Measurements from ENCODE around the gene RXYLT1. TPM values are rescaled to one million over a fixed set of nuclear protein-coding genes. Genes with fewer than 3 reads are reported as not detected.
"Not testable (repeated sequence)": the region's sequence is repeated elsewhere in the genome, so short reads cannot be mapped to it uniquely, and the experiment has no call there.

The RXYLT1 gene
- total RNA-seq, 1 experiment from 2014 or later: 9.8 TPM

DNA sequence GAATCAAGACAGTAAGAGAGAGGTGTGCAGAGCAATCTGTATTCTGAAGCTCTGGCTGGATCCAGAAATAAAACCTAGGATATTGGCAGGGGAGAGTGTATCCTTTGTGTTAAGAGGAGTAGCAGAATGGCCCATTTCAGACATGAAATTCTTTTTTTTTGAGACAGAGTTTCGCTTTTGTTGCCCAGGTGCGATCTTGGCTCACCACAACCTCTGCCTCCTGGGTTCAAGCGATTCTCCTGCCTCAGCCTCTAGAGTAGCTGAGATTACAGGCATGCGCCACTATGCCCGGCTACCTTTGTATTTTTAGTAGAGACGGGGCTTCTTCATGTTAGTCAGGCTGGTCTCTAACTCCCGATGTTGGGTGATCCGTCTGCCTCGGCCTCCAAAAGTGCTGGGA lies 58.7 kb downstream of the RXYLT1 start (continued):
- TF ChIP-seq, protein P1, sequence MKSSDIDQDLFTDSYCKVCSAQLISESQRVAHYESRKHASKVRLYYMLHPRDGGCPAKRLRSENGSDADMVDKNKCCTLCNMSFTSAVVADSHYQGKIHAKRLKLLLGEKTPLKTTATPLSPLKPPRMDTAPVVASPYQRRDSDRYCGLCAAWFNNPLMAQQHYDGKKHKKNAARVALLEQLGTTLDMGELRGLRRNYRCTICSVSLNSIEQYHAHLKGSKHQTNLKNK (CRISPR knock-in tag; IDR thresholded peaks at IDR 0.05): no peak
- TF ChIP-seq ZNF317 (CRISPR knock-in tag; IDR thresholded peaks at IDR 0.05; ENCODE audit: borderline replicate concordance, low read depth): no peak

DNA sequence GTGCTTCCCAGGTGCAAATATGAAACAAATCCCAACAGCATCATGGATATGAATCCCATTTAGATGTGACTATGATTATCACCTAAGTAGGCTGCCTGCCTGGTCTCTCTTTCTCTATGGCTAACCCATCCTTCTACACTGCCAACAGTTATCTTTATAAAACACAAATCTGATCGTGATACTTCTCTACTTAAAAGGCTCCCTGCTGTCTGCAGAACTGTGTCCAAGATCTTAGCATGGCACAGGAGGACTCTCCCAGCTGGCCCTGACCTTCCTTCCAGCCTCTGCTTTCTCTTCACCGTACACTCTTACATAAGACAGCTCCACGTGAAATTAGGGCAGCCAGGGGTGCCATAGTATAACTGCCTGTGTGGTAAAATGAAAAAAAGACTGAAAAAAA lies 61.3 kb downstream of the RXYLT1 start:
- no peaks in the 10 kb centered on the region for H3K36me3 Mint-ChIP-seq
- no peak overlapping the region for H3K4me3 Mint-ChIP-seq
- H3K27me3 Mint-ChIP-seq (ENCODE audit: low read depth): peaks cover 4% of the 10 kb centered on the region
- ChIA-PET POLR2A (no interaction called here), CTCF (interaction anchor here (1.0 kb wide), 2 partner anchors 16 to 341 kb away, joined by 3 to 5 read pairs; no protein-coding TSS in a partner anchor)
- ATAC-seq (no peak), DNase-seq (ENCODE audit: low spot score) (no peak)
- peaks cover 15% of the 10 kb centered on the region for H3K4me1 Mint-ChIP-seq
- H3K27ac Mint-ChIP-seq: no peak overlapping the region
- TF ChIP-seq, protein P2, sequence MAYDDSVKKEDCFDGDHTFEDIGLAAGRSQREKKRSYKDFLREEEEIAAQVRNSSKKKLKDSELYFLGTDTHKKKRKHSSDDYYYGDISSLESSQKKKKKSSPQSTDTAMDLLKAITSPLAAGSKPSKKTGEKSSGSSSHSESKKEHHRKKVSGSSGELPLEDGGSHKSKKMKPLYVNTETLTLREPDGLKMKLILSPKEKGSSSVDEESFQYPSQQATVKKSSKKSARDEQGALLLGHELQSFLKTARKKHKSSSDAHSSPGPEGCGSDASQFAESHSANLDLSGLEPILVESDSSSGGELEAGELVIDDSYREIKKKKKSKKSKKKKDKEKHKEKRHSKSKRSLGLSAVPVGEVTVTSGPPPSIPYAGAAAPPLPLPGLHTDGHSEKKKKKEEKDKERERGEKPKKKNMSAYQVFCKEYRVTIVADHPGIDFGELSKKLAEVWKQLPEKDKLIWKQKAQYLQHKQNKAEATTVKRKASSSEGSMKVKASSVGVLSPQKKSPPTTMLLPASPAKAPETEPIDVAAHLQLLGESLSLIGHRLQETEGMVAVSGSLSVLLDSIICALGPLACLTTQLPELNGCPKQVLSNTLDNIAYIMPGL (CRISPR knock-in tag; IDR thresholded peaks at IDR 0.05): no peak
- TF ChIP-seq NFE2L1 (CRISPR knock-in tag; IDR thresholded peaks at IDR 0.05): no peak
- no peaks in the 10 kb centered on the region for H3K9me3 Mint-ChIP-seq

DNA sequence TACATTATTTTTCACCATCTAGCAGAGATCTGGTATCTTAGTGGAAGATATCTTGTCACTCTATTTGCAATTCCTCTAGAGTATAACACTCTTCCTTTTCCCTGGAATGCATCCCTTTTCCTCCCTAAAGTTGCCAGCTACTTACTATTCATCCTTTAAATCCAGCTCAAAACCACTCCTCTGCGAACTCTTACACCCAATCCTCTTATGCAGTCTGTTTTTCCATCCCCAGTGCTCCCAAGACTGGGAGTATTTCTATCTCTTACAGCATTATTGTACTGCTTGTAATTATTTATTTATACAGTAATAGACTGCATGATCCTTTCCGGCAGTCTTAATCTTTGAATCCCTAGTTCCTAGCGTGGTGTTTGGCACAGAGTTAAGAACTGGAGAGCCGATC lies 61.9 kb downstream of the RXYLT1 start:
- DNase-seq (ENCODE audit: low spot score) (no peak), ATAC-seq (no peak)
- no peaks in the 10 kb centered on the region for H3K9me3 Mint-ChIP-seq
- TF ChIP-seq ZBTB21 (CRISPR knock-in tag; IDR thresholded peaks at IDR 0.05; ENCODE audit: borderline replicate concordance) (no peak), PRRX2 (CRISPR knock-in tag; IDR thresholded peaks at IDR 0.05) (no peak), GRHL2 (CRISPR knock-in tag; IDR thresholded peaks at IDR 0.05; ENCODE audit: insufficient replicate concordance, severe bottlenecking) (no peak)
- TF ChIP-seq, protein P3, sequence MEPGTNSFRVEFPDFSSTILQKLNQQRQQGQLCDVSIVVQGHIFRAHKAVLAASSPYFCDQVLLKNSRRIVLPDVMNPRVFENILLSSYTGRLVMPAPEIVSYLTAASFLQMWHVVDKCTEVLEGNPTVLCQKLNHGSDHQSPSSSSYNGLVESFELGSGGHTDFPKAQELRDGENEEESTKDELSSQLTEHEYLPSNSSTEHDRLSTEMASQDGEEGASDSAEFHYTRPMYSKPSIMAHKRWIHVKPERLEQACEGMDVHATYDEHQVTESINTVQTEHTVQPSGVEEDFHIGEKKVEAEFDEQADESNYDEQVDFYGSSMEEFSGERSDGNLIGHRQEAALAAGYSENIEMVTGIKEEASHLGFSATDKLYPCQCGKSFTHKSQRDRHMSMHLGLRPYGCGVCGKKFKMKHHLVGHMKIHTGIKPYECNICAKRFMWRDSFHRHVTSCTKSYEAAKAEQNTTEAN (CRISPR knock-in tag; IDR thresholded peaks at IDR 0.05): no peak
- H3K4me1 Mint-ChIP-seq: peaks cover 21% of the 10 kb centered on the region
- peaks cover 4% of the 10 kb centered on the region for H3K27me3 Mint-ChIP-seq (ENCODE audit: low read depth)
- CTCF ChIA-PET: interaction anchor here (1.0 kb wide), 2 partner anchors 17 to 340 kb away, joined by 3 to 5 read pairs; no protein-coding TSS in a partner anchor
- H3K4me3 Mint-ChIP-seq: no peak overlapping the region; the same call in 1 of the 2 replicates
- POLR2A ChIA-PET: no interaction called here
- H3K27ac Mint-ChIP-seq: no peak overlapping the region
- no peaks in the 10 kb centered on the region for H3K36me3 Mint-ChIP-seq

DNA sequence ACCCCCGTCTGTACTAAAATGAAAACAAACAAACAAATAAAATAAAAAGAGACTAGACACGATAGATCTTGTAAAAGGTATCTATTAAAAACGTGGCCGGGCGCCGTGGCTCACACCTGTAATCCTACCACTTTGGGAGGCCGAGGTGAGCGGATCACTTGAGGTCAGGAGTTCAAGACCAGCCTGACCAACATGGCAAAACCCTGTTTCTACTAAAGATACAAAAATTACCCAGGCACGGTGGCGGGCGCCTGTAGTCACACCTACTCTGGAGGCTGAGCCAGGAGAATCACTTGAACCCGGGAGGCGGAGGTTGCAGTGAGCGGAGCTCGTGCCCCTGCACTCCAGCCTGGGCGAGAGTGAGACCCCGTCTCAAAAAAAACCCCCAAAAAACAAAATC lies 63.0 kb downstream of the RXYLT1 start:
- CTCF ChIA-PET: interaction anchor here (1.0 to 3.1 kb wide), 9 partner anchors 11 to 414 kb away, joined by 3 to 26 read pairs (median 5); no protein-coding TSS in a partner anchor
- ATAC-seq; POLR2A ChIA-PET; DNase-seq (ENCODE audit: low spot score); H3K27ac Mint-ChIP-seq; H3K27me3 Mint-ChIP-seq (ENCODE audit: low read depth); H3K36me3 Mint-ChIP-seq; H3K9me3 Mint-ChIP-seq: not testable (repeated sequence)
- peaks cover 22% of the 10 kb centered on the region for H3K4me1 Mint-ChIP-seq
- H3K4me3 Mint-ChIP-seq: peak overlapping the region; percentile 75

DNA sequence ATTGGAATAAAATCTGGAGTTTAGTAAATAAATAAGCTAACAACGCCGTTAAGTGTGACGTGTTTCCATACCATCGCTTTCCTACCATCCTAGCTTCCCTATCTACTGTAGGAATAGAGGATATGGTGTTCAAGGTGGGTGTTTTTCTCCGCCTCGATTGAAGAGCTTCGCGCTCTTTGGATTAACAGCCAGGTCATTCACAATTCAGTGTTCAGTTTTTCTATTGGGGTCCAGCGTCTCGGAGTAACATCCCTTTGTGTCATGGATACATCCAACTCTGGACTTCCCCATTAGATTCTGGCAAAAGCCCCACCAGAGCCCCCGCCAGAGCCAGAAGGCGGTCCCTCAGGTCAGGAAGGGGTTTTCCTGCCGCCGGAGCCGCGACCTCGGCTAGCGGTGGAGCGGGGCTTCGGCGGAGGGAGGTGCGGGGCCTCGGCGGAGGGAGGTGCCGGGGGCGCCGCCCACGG lies 63.6 kb downstream of the RXYLT1 start:
- Mint-ChIP-seq H3K27ac (peak overlapping the region; percentile 57), H3K9me3 (no peaks in the 10 kb centered on the region), H3K4me1 (peaks cover 22% of the 10 kb centered on the region), H3K27me3 (ENCODE audit: low read depth) (peaks cover 4% of the 10 kb centered on the region), H3K36me3 (no peaks in the 10 kb centered on the region), H3K4me3 (peak overlapping the region; percentile 75)
- CTCF ChIA-PET: interaction anchor here (1.0 to 3.1 kb wide), 15 partner anchors 10 to 413 kb away, joined by 3 to 26 read pairs (median 5); no protein-coding TSS in a partner anchor
- ATAC-seq (no peak), DNase-seq (ENCODE audit: low spot score) (no peak)
- POLR2A ChIA-PET: interaction anchor here (1.3 to 1.5 kb wide), 3 partner anchors 196 to 379 kb away, joined by 4 to 5 read pairs (median 5); partner anchors contain the start of gene KICS2
- TF ChIP-seq, protein P4, sequence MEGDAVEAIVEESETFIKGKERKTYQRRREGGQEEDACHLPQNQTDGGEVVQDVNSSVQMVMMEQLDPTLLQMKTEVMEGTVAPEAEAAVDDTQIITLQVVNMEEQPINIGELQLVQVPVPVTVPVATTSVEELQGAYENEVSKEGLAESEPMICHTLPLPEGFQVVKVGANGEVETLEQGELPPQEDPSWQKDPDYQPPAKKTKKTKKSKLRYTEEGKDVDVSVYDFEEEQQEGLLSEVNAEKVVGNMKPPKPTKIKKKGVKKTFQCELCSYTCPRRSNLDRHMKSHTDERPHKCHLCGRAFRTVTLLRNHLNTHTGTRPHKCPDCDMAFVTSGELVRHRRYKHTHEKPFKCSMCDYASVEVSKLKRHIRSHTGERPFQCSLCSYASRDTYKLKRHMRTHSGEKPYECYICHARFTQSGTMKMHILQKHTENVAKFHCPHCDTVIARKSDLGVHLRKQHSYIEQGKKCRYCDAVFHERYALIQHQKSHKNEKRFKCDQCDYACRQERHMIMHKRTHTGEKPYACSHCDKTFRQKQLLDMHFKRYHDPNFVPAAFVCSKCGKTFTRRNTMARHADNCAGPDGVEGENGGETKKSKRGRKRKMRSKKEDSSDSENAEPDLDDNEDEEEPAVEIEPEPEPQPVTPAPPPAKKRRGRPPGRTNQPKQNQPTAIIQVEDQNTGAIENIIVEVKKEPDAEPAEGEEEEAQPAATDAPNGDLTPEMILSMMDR (IDR thresholded peaks at IDR 0.05): no peak
- TF ChIP-seq, protein P5, sequence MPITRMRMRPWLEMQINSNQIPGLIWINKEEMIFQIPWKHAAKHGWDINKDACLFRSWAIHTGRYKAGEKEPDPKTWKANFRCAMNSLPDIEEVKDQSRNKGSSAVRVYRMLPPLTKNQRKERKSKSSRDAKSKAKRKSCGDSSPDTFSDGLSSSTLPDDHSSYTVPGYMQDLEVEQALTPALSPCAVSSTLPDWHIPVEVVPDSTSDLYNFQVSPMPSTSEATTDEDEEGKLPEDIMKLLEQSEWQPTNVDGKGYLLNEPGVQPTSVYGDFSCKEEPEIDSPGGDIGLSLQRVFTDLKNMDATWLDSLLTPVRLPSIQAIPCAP (CRISPR knock-in tag; IDR thresholded peaks at IDR 0.05): no peak
- TF ChIP-seq PRRX2 (CRISPR knock-in tag; IDR thresholded peaks at IDR 0.05) (no peak), FOXK1 (CRISPR knock-in tag; IDR thresholded peaks at IDR 0.05) (no peak), ATF1 (CRISPR knock-in tag; IDR thresholded peaks at IDR 0.05) (no peak), ESRRA (CRISPR knock-in tag; IDR thresholded peaks at IDR 0.05; ENCODE audit: borderline replicate concordance) (0 out of 2 replicates have a peak, but pooled peaks have one; percentile 1), JUN (CRISPR knock-in tag; IDR thresholded peaks at IDR 0.05) (no peak)
- TF ChIP-seq, protein P6, sequence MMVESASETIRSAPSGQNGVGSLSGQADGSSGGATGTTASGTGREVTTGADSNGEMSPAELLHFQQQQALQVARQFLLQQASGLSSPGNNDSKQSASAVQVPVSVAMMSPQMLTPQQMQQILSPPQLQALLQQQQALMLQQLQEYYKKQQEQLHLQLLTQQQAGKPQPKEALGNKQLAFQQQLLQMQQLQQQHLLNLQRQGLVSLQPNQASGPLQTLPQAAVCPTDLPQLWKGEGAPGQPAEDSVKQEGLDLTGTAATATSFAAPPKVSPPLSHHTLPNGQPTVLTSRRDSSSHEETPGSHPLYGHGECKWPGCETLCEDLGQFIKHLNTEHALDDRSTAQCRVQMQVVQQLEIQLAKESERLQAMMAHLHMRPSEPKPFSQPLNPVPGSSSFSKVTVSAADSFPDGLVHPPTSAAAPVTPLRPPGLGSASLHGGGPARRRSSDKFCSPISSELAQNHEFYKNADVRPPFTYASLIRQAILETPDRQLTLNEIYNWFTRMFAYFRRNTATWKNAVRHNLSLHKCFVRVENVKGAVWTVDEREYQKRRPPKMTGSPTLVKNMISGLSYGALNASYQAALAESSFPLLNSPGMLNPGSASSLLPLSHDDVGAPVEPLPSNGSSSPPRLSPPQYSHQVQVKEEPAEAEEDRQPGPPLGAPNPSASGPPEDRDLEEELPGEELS (CRISPR knock-in tag; IDR thresholded peaks at IDR 0.05): no peak
- TF ChIP-seq, protein P7, sequence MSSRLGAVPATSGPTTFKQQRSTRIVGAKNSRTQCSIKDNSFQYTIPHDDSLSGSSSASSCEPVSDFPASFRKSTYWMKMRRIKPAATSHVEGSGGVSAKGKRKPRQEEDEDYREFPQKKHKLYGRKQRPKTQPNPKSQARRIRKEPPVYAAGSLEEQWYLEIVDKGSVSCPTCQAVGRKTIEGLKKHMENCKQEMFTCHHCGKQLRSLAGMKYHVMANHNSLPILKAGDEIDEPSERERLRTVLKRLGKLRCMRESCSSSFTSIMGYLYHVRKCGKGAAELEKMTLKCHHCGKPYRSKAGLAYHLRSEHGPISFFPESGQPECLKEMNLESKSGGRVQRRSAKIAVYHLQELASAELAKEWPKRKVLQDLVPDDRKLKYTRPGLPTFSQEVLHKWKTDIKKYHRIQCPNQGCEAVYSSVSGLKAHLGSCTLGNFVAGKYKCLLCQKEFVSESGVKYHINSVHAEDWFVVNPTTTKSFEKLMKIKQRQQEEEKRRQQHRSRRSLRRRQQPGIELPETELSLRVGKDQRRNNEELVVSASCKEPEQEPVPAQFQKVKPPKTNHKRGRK (CRISPR knock-in tag; IDR thresholded peaks at IDR 0.05; ENCODE audit: borderline replicate concordance): 0 out of 2 replicates have a peak, but pooled peaks have one; percentile 8
